Tibial nerve (tissue), 4 donors: ENCODE results near the gene ATG4D. TPM values are rescaled to one million over a fixed set of nuclear protein-coding genes. Genes with fewer than 3 reads are reported as not detected.

Experiments used
- DNase-seq, 2 donors: peaks; one replicate each; pipeline ENCODE4 v3.0.0-alpha.2; 2019; ENCODE audit warnings: low spot score in 2 of 2
- H3K27ac ChIP-seq, 4 donors: fragments of 200-600 bp; sonication (generic) in 3 of 4; one replicate each; pipeline ENCODE4 v1.5.1; 2017 to 2019; ENCODE audit warnings: mild to moderate bottlenecking in 1 of 4
- H3K27me3 ChIP-seq, 2 donors: fragments of 200-600 bp; sonication (generic) in 1 of 2; one replicate each; pipeline versions ENCODE4 v1.5.1 to v1.6.0; 2017 to 2019
- H3K36me3 ChIP-seq, 3 donors: fragments of 200-600 bp; sonication (generic); one replicate each; pipeline ENCODE4 v1.5.1; 2018 to 2019
- H3K4me1 ChIP-seq, 4 donors: fragments of 200-600 bp; sonication (generic) in 3 of 4; one replicate each; pipeline ENCODE4 v1.5.1; 2017 to 2019
- H3K4me3 ChIP-seq, 4 donors: fragments of 200-600 bp; sonication (generic) in 3 of 4; one replicate each; pipeline ENCODE4 v1.5.1; 2017 to 2019; ENCODE audit warnings: mild to moderate bottlenecking in 1 of 4, moderate library complexity in 1 of 4
- H3K9me3 ChIP-seq, 4 donors: fragments of 200-600 bp; sonication (generic) in 3 of 4; one replicate each; pipeline ENCODE4 v1.5.1; 2017 to 2019
- CTCF ChIP-seq, 5 experiments: fragments of 200-600 bp in 3 of 5; fragments of 450-650 bp in 2 of 5; sonication (generic) in 3 of 5; IDR thresholded peaks; one replicate each; pipeline ENCODE4 v1.5.1; 2016 to 2019; ENCODE audit warnings: antibody characterized with exemption in 5 of 5, mild to moderate bottlenecking in 3 of 5, moderate library complexity in 2 of 5
- EP300 ChIP-seq, 2 donors: sonication (generic); formaldehyde crosslinking; IDR thresholded peaks; one replicate each; pipeline ENCODE4 v1.6.1; 2017; ENCODE audit warnings: antibody characterized with exemption in 2 of 2, mild to moderate bottlenecking in 1 of 2
- POLR2A ChIP-seq, 2 donors: fragments of 450-650 bp; IDR thresholded peaks; one replicate each; pipeline ENCODE4 v1.6.1; 2017; ENCODE audit warnings: antibody characterized with exemption in 2 of 2, mild to moderate bottlenecking in 2 of 2, moderate library complexity in 2 of 2
- WGBS, 2 donors: methylation state at CpG; one replicate each; pipeline ENCODE4 v1.1.5; 2018; 5-methylcytosine and 5-hydroxymethylcytosine counted together
- total RNA-seq, 4 donors: library from RNA; depleted of rRNA; stranded (reverse); fragments of >200 nt; gene quantifications; one replicate each; pipeline ENCODE4 v1.1.0, GENCODE V29; 2016

The ATG4D gene
- total RNA-seq, 4 donors from 2014 or later: 11.5 to 27.8 (median 17.8) TPM

- no peak for TF ChIP-seq CTCF (IDR thresholded peaks at IDR 0.05)
- Histone ChIP-seq H3K4me1 (peaks cover 0 to 19% (median 13%) of the 10 kb centered on the region in 4 donors), H3K27ac (peak overlapping the region; percentile 84 to 98 (median 94)), H3K27me3 (no peaks in the 10 kb centered on the region), H3K9me3 (no peaks in the 10 kb centered on the region), H3K36me3 (peaks cover 0 to 36% (median 6%) of the 10 kb centered on the region in 3 donors), H3K4me3 (peak overlapping the region; percentile 87 to 99 (median 96))
- WGBS, 2 donors: 23 to 45% methylated on average over 12 to 22 of the region's 22 CpGs
- no peak for DNase-seq
These were observed 593 bp downstream of the ATG4D start for GRCh38 chr19:10544242-10544752.

GRCh38 chr19:10544753-10545251, 1.1 kb downstream of the ATG4D start:
- TF ChIP-seq CTCF (IDR thresholded peaks at IDR 0.05) (no peak), POLR2A (IDR thresholded peaks at IDR 0.05) (no peak), EP300 (IDR thresholded peaks at IDR 0.05) (no peak)
- Histone ChIP-seq H3K27ac (peak overlapping the region in 3 of 4 donors; percentile 90 to 98 (median 97)), H3K9me3 (no peaks in the 10 kb centered on the region), H3K4me1 (peaks cover 0 to 19% (median 13%) of the 10 kb centered on the region in 4 donors), H3K27me3 (no peaks in the 10 kb centered on the region), H3K4me3 (peak overlapping the region in 3 of 4 donors; percentile 87 to 99 (median 94)), H3K36me3 (peaks cover 0 to 41% (median 9%) of the 10 kb centered on the region in 3 donors)
- 37 to 47% methylated on average over 17 to 21 of the region's 23 CpGs for WGBS, 2 donors
- DNase-seq: no peak

- H3K4me1 ChIP-seq: peaks cover 0 to 19% (median 13%) of the 10 kb centered on the region in 4 donors
- no peak overlapping the region for H3K27ac ChIP-seq
- no peak for TF ChIP-seq CTCF (IDR thresholded peaks at IDR 0.05)
- no peak for TF ChIP-seq EP300 (IDR thresholded peaks at IDR 0.05)
- no peak for TF ChIP-seq POLR2A (IDR thresholded peaks at IDR 0.05)
- H3K4me3 ChIP-seq: no peak overlapping the region
- DNase-seq: no peak
- WGBS, 2 donors: 72 to 88% methylated on average over 2 to 17 of the region's 17 CpGs
- peaks cover 0 to 62% (median 21%) of the 10 kb centered on the region in 3 donors for H3K36me3 ChIP-seq
- H3K27me3 ChIP-seq: no peaks in the 10 kb centered on the region
- H3K9me3 ChIP-seq: no peaks in the 10 kb centered on the region
These were observed 3.1 kb downstream of the ATG4D start for GRCh38 chr19:10546817-10547216.

GRCh38 chr19:10548746-10549276, 5.1 kb downstream of the ATG4D start:
- no peak overlapping the region for H3K4me3 ChIP-seq
- no peaks in the 10 kb centered on the region for H3K27me3 ChIP-seq
- peaks cover 0 to 6% (median 0%) of the 10 kb centered on the region in 4 donors for H3K9me3 ChIP-seq
- 89 to 99% methylated on average over 11 to 18 of the region's 18 CpGs for WGBS, 2 donors
- no peak for TF ChIP-seq EP300 (IDR thresholded peaks at IDR 0.05)
- peaks cover 0 to 16% (median 14%) of the 10 kb centered on the region in 4 donors for H3K4me1 ChIP-seq
- no peak for DNase-seq
- no peak overlapping the region for H3K27ac ChIP-seq
- peaks cover 0 to 82% (median 35%) of the 10 kb centered on the region in 3 donors for H3K36me3 ChIP-seq

- H3K27me3 ChIP-seq: no peaks in the 10 kb centered on the region
- H3K4me3 ChIP-seq: no peak overlapping the region
- WGBS, 2 donors: 85 to 87% methylated on average over 7 of the region's 7 CpGs
- DNase-seq: no peak
- H3K36me3 ChIP-seq: peaks cover 0 to 91% (median 35%) of the 10 kb centered on the region in 3 donors
- peaks cover 0 to 13% (median 9%) of the 10 kb centered on the region in 4 donors for H3K4me1 ChIP-seq
- TF ChIP-seq POLR2A (IDR thresholded peaks at IDR 0.05): no peak
- no peak for TF ChIP-seq EP300 (IDR thresholded peaks at IDR 0.05)
- TF ChIP-seq CTCF (IDR thresholded peaks at IDR 0.05): no peak
- peaks cover 0 to 6% (median 0%) of the 10 kb centered on the region in 4 donors for H3K9me3 ChIP-seq
- H3K27ac ChIP-seq: no peak overlapping the region
These were observed 6.0 kb downstream of the ATG4D start for GRCh38 chr19:10549733-10550132.
